GM06990 (cell line): ENCODE results near the gene CHADL.

Source experiments
- DNase-seq: peaks from one replicate; pipeline ENCODE4 v3.0.0-alpha.2; 2011; ENCODE audit not compliant: insufficient read length; ENCODE audit errors: extremely low read depth
- H3K27me3 ChIP-seq: replicated peaks from 2 replicates; pipeline ENCODE4 v1.6.0; 2011; ENCODE audit warnings: low read length; ENCODE audit not compliant: control insufficient read depth, insufficient read depth
- H3K36me3 ChIP-seq: 2 replicates; pipeline ENCODE4 v1.5.1; 2011; ENCODE audit warnings: low read length; ENCODE audit not compliant: control insufficient read depth, insufficient read depth
- H3K4me3 ChIP-seq: replicated peaks from 2 replicates; pipeline ENCODE4 v1.5.1; 2011; ENCODE audit warnings: low read depth, mild to moderate bottlenecking, control low read depth, low read length
- CTCF ChIP-seq: IDR thresholded peaks from 2 replicates; pipeline ENCODE4 v1.5.1; 2011; ENCODE audit warnings: low read length, control low read depth, mild to moderate bottlenecking, inconsistent platforms; ENCODE audit not compliant: insufficient read depth, poor library complexity, severe bottlenecking

CHADL gene

GRCh38 chr22:41230401-41230785 is 10.3 kb downstream of the CHADL start:
- peaks cover 22% of the 10 kb centered on the region for H3K36me3 ChIP-seq
- H3K27me3 ChIP-seq: no peaks in the 10 kb centered on the region
- DNase-seq: no peak
- no peak for TF ChIP-seq CTCF
- no peak overlapping the region for H3K4me3 ChIP-seq

GRCh38 chr22:41229730-41230400 is 10.9 kb downstream of the CHADL start:
- TF ChIP-seq CTCF: no peak
- H3K36me3 ChIP-seq: peaks cover 26% of the 10 kb centered on the region
- no peaks in the 10 kb centered on the region for H3K27me3 ChIP-seq
- no peak for DNase-seq
- H3K4me3 ChIP-seq: no peak overlapping the region

- Histone ChIP-seq H3K4me3 (no peak overlapping the region), H3K36me3 (peaks cover 32% of the 10 kb centered on the region), H3K27me3 (no peaks in the 10 kb centered on the region)
- no peak for DNase-seq
- TF ChIP-seq CTCF: no peak
These were observed 11.5 kb downstream of the CHADL start for GRCh38 chr22:41229215-41229614.

- TF ChIP-seq CTCF: no peak
- DNase-seq: no peak
- Histone ChIP-seq H3K4me3 (no peak overlapping the region), H3K27me3 (no peaks in the 10 kb centered on the region), H3K36me3 (peaks cover 43% of the 10 kb centered on the region)
These were observed 13.7 kb downstream of the CHADL start for GRCh38 chr22:41226723-41227655.

- Histone ChIP-seq H3K36me3 (peaks cover 52% of the 10 kb centered on the region), H3K27me3 (no peaks in the 10 kb centered on the region), H3K4me3 (no peak overlapping the region)
- no peak for TF ChIP-seq CTCF
- DNase-seq: no peak
These were observed 17.2 kb downstream of the CHADL start for GRCh38 chr22:41223535-41223934.
